ENCODE measurements around the gene DSCAM.

GRCh38 chr21:40646651-40647050 is 200.3 kb downstream of the DSCAM start:
- no peak for TF ChIP-seq CTCF (IDR thresholded peaks at IDR 0.05)
- no peak for TF ChIP-seq POLR2A (IDR thresholded peaks at IDR 0.05)
